HG03571 (cell line): Measurements from ENCODE around the gene CREBZF.

Experiments used
- ATAC-seq: cut with Tn5 transposase; IDR thresholded peaks from one replicate; pipeline ENCODE4 v1.9.1; 2021; ENCODE audit not compliant: unreplicated experiment

CREBZF gene

GRCh38 chr11:85664615-85665481, at the start of gene CREBZF:
Gene CREBZF, minus strand, starts transcription at chr11:85665129. Its CDS starts 254 bp downstream, at chr11:85664875.
- ATAC-seq = peak; percentile 88

GRCh38 chr11:85712953-85713352, 48.0 kb upstream of the CREBZF start:
- no peak for ATAC-seq

GRCh38 chr11:85710917-85711316, 46.0 kb upstream of the CREBZF start:
- ATAC-seq = no peak

GRCh38 chr11:85709941-85710702, 45.2 kb upstream of the CREBZF start:
- no peak for ATAC-seq

- ATAC-seq = no peak
Measured at GRCh38 chr11:85705800-85706199, 40.9 kb upstream of the CREBZF start.

GRCh38 chr11:85704967-85705366, 40.0 kb upstream of the CREBZF start:
- ATAC-seq = no peak

GRCh38 chr11:85699957-85700741, 35.2 kb upstream of the CREBZF start:
- ATAC-seq = peak; percentile 85

GRCh38 chr11:85698195-85698594, 33.3 kb upstream of the CREBZF start:
- no peak for ATAC-seq

GRCh38 chr11:85697747-85698146, 32.8 kb upstream of the CREBZF start:
- ATAC-seq = no peak

- no peak for ATAC-seq
Measured at GRCh38 chr11:85695546-85695945, 30.6 kb upstream of the CREBZF start.

GRCh38 chr11:85694385-85694980, 29.6 kb upstream of the CREBZF start:
- ATAC-seq = no peak

GRCh38 chr11:85685820-85686459, 21.0 kb upstream of the CREBZF start, which contains the start of gene CCDC89:
Gene CCDC89, minus strand, starts transcription at chr11:85686195. Its CDS starts 65 bp downstream, at chr11:85686130.
- ATAC-seq = no peak

- ATAC-seq = no peak
Measured at GRCh38 chr11:85685125-85685819, 20.3 kb upstream of the CREBZF start.

- peak; percentile 81 for ATAC-seq
Measured at GRCh38 chr11:85682330-85683305, 17.7 kb upstream of the CREBZF start.

GRCh38 chr11:85680897-85681296, 16.0 kb upstream of the CREBZF start:
- ATAC-seq = no peak

GRCh38 chr11:85679576-85679975, 14.6 kb upstream of the CREBZF start:
- no peak for ATAC-seq

- ATAC-seq = no peak
Measured at GRCh38 chr11:85673393-85673792, 8.5 kb upstream of the CREBZF start.

GRCh38 chr11:85672105-85672902, 7.4 kb upstream of the CREBZF start:
- ATAC-seq = no peak
